ENCODE data around the gene PATL1. TPM values are rescaled to one million over a fixed set of nuclear protein-coding genes. Genes with fewer than 3 reads are reported as not detected.
A peak's percentile ranks its signal among the peaks of the same experiment; 100 is the strongest.
"Not testable (repeated sequence)": the region's sequence is repeated elsewhere in the genome, so short reads cannot be mapped to it uniquely, and the experiment has no call there.

PATL1 gene
- total RNA-seq, 1 experiment from 2014 or later = 15.6 TPM

DNA sequence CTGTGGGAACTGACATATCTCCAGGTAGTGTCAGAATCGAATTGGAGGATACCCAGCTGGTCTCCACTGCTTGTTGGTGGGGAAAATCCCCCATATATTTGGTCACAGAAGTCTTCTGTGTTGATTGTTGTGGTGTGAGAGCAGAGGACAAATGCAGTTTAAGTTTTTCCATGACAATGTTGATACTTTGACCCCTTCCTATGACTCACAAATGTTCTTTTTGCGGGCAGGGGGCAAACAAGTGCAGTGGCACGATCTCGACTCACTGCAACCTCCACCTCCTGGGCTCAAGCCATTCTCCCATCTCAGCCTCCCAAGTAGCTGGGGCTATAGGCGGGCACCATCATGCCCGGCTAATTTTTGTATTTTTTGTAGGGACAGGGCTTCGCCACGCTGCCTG is 7.4 kb upstream of the PATL1 start:
- DNase-seq (ENCODE audit: low spot score) = no peak

DNA sequence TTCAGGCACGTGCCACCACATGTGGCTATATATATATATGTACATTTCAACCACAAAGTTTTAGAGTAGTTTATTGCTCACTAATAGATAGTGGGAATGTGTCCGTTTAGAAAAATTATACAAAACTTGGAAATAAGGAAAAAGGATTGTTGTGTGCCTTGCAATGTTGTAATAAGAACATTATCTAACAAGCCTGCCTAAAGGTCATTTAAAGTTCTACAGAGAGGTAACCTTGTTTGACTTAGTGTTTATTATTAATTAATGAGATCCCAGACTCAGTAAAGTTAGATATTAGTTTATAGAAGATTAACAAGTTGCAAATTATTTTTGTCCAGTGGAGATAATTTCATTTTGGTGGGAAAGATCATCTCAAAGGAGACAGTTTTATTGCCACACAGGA is 5.5 kb upstream of the PATL1 start:
- no peak for DNase-seq (ENCODE audit: low spot score)

DNA sequence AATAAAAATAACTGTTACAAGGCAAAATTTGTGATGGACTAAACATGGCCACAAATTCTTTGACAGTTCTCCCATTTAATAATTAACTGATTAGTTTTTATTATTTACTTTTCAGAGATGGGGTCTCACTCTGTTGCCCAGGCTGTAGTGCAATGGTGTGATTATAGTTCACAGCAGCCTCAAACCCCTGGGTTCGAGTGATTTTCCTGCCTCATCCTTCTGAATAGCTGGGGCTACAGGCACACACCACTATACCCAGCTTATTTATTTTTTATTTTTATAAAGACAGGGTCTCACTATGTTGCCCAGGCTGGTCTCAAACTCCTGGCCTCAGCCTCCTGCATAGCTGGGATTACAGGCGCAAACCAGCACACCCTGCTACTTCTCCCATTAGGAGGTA is 4.5 kb upstream of the PATL1 start:
- DNase-seq (ENCODE audit: low spot score) = no peak

DNA sequence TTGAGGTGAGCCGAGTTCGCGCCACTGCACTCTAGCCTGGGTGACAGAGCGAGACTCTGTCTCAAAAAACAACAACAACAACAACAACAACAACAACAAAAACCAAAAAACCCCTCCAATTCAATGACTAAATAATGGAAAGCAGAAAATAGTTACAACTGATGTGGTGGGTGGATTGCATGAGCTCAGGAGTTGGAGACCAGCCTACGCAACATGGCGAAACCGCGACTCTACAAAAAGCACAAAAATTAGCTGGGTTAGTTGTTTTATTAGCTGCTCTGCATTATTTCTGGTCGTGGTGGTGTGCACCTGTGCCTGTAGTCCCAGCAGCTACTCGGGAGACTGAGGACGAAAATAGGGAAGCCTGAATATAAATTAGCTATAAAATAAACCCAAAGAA is 2.6 kb upstream of the PATL1 start:
- no peak for DNase-seq (ENCODE audit: low spot score)

DNA sequence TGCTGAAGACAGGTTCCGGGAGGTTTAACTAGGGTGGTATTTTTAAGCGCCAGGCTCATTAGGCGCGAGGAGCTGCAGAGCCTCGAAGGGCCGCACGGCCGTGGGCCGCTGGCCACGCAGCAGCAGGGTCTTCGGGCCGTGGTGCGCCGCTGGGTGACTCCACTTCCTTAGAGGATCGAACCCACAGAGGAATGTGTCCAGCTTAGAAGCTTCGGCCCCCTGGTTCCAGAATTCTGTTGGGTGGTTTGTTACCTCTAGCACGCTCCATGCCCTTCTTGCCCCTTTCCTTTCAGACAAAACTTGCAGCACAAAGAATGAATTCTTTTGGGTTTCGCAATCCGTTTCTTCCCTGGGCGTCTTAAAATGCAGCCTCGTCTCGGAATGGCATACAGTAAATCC is 773 bp upstream of the PATL1 start:
- DNase-seq (ENCODE audit: low spot score) = peak; percentile 66

DNA sequence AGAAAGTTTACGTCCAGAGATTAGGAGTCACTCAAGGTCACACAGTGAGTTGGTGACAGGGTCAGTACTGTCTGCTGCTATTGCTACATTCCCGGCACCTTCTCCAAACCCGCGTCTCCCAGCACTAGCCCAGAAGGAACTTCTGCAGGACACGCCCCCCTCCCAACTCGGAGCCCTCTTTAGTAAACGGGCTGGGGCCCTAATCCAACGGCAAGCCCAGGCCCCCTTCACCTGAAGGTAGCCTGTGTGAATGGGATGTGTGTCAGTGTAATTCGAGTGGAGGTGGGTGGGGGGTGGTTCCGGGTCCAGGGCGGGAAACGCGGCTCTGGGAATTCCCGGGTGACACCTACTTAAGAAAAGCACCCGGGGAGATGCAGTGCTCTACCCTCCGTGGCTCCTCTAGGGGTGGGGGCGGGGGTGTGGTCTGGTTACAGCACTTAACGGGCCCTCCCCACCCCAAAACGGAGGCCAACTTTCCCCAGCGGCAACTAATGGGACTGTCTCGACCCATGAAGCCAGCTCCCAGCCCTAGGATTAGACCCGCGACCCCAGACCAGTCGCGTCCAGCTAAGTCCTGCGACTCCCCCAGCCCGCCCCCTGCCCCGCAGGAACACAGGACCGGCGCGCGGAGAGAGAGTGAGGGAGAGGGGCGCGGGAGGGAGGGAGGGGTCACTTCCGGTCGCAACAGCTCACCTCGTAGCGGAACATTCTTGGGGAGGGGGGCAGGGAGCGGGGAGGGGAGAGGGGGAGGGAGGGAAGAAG is 468 bp downstream of the PATL1 start:
- peak; percentile 53 for DNase-seq (ENCODE audit: low spot score)

DNA sequence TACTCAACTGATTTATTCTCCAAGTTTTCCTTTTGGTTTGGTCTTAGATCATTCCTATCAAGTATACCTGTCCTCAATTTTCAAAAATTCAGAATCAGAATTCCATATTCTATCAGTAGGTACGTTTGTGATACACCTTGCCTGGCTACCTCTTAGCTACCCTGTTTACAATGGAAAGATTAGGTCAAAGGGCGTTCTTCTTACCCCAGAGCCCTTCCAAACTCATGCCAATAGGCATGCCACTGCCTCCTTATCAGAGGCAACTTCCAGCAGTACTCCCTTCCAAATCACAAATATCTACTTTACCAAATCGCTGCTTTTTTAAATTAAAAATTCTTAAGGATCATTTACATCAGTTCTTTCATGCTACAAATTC is 1.0 kb downstream of the PATL1 start:
- DNase-seq (ENCODE audit: low spot score) = no peak

DNA sequence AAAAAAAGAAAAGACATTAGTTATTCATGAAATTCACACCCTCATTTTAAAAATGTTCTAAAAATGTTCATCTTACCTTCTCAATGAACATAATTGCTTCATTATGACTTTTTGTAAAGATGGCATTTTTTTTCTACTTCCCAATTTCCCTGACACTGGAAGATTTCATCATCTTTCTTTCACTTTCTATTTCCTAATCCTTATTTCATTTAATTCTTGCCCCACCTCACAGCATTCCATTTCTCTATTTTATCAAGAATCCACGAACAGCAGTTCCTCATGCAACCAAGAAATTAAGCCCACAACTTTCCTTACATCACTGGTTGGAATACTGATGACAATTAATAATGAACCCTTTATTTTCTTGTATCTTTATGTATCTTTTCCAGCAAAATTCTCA is 1.9 kb downstream of the PATL1 start:
- no peak for DNase-seq (ENCODE audit: low spot score)

DNA sequence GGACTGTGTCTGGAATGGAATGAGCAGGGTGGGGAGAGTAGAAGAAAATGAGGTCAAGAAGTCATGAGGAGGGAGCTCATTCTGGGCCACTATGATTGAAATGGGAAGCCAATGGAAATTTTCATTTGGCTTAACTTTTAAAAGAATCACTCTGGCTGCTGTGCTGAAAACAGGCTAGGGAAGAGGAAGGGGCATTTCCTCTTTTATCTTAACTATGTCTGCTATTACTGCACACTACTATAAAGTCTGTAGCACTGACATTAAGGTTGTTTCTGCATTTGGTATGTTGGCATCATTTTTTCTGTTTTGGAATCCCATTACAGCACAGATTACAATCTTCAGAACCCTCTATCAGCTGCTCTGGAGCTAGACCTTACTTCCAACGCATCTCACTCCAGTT is 8.2 kb downstream of the PATL1 start:
- no peak for DNase-seq (ENCODE audit: low spot score)

DNA sequence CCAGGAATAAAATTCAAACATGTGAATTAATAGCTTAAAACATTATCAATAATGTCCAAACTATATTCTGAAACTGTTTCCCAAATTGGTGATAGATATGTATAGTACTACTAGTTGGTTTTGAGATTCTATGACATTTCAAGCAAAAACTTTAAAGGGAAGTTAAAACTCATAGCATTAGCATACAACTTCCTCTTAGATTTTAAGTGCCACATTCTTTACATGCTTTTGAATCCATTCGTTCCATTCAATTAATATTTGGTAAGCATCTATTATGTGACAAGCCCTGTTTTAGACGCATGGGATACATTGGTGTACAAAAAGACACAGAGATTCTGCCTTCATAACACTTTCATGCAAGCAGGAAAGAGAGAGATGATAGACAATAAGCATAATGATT is 8.9 kb downstream of the PATL1 start:
- no peak for DNase-seq (ENCODE audit: low spot score)

DNA sequence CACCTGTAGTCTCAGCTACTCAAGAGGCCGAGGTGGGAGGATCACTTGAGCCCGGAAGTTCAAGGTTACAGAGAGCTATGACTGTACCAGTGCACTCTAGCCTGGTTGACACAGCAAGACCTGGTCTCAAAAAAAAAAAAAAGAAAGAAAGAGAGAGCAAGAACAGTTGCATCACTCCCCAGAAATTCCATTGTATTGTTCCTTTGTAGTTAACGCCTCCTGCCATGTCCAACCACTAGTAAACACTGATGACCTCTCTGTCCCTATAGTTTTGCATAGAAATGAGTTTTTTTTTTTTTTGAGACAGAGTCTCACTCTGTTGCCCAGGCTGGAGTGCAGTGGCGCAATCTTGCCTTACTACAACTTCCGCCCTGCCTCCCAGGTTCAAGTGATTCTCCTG is 10.8 kb downstream of the PATL1 start:
- DNase-seq (ENCODE audit: low spot score) = no peak

DNA sequence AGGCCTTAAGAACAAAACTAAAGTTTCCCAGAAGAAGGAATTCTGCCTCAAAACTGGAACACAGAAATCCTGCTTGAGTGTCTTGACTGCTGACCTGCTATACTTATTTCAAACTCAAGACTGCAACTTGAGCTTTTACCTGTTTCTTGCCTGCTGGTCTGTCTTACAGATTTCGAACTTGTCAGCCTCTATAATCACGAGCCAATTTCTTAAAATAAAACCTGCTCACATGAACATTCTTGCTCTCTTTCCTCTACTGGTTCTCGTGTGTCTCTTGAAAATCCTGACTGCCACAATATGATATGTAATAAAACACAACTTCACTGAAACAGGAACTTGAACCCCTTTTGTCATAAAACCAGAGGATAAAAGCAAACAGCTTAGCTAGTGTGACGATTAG is 13.9 kb downstream of the PATL1 start:
- no peak for DNase-seq (ENCODE audit: low spot score)

DNA sequence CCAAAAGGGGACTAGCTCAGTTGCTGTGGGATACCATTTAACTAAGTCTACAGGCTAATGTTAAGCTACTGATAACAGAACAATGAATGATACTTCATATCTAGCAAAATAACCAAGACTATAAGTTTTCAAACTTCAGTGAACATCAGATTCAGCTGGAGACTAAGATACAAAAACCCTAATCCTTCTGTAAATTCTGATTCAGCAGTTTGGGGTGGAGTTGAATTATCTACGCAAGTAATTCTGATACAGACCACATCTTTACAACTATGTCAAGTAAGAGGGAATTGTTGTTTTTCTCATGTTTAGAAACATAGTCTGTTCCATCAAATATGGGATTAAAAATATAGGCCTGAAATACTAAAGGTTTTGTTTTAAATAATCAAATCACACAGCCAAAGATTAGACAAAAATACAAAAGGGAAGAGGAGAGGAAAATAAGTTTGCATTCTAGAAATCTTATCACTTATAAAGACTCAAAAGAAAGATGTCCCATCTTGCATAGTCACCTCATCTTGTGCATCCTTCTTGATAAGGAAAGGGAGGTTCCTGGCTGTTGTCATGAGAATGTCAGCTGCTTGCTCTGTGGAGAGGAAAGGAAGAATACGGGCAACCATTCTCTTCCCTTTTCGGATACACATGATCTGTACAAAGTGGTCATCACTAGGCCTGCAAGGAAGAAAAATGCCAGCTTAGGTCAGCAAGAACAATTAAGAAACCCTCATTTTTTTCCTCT is 21.4 kb downstream of the PATL1 start:
- no peak for DNase-seq (ENCODE audit: low spot score)

DNA sequence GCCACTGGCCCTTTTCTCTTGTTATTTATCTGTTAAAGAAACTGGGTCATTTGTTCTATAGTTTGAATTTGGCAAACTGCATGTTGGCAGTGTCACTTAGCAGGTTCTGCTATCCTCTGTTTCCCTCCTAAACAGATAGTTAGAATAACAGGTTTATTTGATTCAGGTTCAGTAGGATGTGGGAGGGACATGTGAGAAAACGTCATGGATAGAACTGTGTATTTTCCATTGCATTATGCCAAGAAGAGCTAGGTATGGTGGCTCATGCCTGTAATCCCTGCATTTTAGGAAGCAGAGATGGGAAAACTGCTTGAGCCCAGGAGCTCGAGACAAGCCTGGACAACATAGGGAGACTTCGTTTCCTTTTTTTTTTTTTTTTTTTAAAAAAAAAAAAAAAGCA is 24.3 kb downstream of the PATL1 start:
- no peak for DNase-seq (ENCODE audit: low spot score)

DNA sequence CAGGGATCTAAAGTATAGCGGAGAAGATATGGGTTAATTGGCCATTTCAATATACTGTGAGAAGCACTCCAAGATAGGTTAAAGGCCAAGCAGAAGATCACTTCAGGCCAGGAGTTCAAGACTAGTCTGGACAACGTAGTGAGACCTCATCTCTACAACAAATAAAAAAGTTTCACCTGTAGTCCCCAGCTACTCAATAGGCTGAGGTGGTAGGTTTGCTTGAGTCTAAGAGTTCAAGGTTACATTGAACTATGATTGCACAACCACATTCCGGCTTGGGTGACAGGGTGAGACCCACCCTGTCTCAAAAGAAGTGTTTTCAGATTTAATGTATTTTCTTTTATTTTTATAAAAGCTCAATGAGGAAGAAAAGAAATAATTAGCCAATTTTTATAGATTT is 25.4 kb downstream of the PATL1 start:
- DNase-seq (ENCODE audit: low spot score) = no peak

DNA sequence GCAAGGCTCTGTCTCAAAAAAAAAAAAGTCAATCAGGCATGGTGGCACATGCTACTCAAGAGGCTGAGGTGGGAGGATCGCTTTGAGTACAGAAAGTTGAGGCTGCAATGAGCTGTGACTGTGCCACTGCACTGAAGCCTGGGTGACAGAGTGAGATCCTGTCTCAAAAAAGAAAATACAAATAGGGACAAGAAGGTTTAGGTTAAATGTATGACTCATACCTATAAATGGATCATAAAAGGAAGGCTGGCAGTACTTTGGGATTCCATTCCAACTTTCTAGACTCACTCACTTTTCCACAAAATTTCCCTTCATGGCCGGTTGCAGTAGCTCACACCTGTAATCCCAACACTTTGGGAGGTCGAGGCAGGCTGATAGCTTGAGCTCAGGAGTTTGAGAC is 27.7 kb downstream of the PATL1 start:
- DNase-seq (ENCODE audit: low spot score) = no peak

DNA sequence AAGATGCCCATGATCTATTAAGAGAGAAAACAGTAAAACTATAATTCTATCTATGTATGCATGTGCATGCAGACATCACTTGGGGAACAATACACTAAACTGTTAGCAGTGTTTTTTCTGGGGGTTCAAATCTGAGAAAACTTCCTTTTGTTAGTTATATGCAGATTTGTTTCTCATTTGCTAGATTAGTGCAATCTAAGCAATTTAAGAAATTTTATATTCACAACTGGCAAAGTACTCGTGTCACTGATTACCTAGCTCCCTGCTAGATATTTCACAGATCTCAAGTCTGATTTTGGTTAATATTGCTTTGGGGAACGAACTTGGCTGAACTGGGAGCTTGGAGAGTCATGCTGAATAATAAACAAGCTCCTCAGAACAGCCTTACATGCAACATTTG is 38.3 kb downstream of the PATL1 start:
- no peak for DNase-seq (ENCODE audit: low spot score)

DNA sequence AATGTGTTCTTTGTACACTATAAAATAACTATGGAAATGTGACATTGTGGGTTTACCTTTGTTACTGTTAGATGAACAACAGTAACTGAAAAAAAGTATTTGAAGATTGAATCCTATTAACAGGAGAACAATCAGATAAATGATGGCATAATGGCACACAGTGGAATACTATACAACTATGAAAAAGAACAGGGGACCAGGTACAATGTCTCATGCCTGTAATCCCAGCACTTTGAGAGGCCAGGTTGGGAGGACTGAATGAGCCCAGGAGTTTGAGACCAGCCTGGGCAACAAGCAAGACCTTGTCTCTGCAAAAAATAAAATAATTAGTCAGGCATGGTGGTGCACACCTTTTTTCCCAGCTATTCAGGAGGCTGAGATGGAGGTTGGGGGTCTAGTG is 38.8 kb downstream of the PATL1 start:
- no peak for DNase-seq (ENCODE audit: low spot score)

DNA sequence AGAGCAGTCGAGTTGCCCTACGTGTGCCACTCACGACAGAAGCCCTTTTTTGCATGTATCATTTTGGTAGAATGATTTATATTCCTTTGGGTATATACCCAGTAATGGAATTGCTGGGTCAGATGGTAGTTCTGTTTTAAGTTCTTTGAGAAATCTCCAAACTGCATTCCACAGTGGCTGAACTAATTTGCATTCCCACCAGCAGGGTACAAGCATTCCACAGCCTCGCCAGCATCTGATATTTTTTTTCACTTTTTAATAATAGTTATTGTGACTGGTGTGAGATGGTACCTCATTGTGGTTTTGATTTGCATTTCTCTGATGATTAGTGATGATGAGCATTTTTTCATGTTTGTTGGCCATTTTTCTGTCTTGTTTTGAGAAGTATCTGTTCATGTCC is 41.9 kb downstream of the PATL1 start:
- DNase-seq (ENCODE audit: low spot score) = not testable (repeated sequence)

DNA sequence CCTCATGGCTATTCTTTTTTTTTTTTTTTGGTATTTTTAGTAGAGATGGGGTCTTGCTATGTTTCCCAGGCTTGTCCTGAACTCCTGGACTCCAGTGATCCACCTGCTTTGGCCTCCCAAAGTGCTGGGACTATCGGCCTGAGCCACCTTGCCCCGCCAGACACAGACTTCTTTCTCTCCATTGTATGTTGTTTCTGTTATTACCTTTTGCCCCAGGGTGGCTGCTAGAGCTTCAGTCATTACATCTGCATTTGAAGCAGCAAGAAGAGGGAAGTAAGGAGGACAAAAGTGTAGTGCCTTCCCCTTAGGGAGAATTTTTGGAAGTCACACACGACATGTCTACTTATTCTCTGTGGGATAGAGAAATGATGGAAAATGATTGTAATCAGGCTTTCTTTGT is 43.1 kb downstream of the PATL1 start:
- no peak for DNase-seq (ENCODE audit: low spot score)

DNA sequence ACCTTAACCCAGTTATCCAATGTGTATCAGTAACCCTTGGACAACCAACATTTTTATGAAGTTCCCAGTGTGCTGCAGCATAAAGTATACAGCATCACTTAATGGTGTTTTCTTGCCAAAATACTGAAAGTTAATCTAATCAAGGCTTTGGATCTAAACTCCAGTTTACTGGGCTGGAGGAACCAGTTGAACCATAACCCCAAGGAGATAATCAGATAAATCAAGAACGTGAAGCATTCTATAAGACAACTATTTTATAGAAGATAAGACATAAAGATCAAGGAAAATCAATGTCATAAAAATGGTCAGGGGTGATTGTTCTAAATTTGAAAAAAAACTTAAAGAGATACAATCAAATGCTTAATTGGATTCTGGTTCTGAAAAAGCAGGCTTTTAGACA is 51.0 kb downstream of the PATL1 start:
- no peak for DNase-seq (ENCODE audit: low spot score)

DNA sequence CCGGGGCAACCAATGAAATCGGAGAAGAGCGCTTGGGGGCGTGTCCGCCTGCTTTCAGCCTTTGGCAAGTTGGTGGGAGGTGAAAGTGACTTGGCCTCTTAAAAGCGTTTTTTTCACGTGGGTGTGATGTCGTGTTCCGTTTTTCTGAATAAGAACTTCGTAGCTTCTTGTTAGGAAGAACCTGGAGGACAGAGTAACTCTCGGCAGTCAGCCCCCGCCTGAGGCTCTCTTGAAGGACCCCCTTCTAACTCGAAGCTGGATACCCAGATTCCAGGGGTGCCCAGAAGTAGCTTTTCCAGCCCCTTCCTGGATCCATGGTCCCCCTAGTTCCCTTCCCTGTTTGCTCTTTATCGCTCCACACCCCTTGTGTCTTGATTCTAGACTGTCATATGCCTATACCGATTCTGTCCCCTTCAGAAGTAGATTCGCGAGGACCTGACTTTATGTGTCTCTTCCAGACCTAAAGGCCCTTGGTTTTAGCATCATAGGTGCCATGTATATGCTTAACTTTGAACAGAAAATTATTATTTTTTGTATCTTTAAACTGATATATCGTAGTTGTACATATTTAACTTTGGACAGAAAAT is 52.3 kb downstream of the PATL1 start:
- no peak for DNase-seq (ENCODE audit: low spot score)

All from HT-29 (cell line).